ENCODE results near the gene FBXL13.

DNA sequence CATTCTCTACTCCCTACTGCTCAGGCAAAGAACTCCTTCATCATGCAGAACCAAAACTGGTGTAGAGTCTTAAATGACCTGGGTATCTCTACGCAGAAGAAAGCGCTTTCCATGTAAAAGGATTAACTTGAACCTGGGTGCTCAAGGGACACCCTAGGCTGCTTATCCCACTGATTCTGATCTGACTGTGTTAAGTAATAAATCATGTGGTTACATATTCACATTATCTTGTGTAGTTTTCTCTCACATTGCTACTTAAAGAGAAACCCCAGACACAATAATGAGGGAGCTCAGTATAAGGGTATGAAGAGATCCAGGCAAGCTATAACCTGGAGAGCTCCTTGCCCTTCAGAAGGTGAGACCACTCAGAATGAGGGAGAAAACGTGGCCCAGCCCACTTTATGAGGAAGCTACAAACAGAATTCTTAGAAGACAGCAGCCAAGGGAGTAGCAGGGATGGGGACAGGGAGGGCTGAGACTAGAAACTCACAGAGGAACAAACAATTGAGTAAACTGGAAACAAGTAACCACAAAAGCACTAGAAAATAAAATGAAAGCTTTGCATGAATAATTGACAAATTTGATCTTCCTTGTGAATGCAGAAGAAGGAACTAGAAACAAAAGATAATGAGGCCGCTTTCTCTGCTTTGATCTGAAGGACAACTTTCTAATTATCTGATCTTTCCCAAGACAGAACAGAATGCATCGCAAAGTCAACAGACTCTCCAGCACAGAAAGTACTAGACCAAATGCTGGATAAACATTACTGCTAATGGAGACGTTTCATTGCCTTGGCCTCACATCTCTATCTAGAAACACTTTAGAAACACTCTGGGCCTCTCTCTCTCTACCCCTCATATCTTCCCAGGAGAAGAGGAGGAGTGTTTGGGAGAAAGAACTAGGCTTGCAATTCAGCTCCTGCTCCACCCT is 85.7 kb downstream of the FBXL13 start:
- TF ChIP-seq, protein P1, sequence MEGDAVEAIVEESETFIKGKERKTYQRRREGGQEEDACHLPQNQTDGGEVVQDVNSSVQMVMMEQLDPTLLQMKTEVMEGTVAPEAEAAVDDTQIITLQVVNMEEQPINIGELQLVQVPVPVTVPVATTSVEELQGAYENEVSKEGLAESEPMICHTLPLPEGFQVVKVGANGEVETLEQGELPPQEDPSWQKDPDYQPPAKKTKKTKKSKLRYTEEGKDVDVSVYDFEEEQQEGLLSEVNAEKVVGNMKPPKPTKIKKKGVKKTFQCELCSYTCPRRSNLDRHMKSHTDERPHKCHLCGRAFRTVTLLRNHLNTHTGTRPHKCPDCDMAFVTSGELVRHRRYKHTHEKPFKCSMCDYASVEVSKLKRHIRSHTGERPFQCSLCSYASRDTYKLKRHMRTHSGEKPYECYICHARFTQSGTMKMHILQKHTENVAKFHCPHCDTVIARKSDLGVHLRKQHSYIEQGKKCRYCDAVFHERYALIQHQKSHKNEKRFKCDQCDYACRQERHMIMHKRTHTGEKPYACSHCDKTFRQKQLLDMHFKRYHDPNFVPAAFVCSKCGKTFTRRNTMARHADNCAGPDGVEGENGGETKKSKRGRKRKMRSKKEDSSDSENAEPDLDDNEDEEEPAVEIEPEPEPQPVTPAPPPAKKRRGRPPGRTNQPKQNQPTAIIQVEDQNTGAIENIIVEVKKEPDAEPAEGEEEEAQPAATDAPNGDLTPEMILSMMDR (IDR thresholded peaks at IDR 0.05), result no peak
- TF ChIP-seq POLR2A (IDR thresholded peaks at IDR 0.05), result no peak
